Esophagus muscularis mucosa (tissue), 4 donors: ENCODE results near the gene CCDC34.

Source experiments
- EP300 ChIP-seq: sonication (generic); formaldehyde crosslinking; IDR thresholded peaks from one replicate; pipeline ENCODE4 v1.6.1; 2017; ENCODE audit warnings: antibody characterized with exemption
- POLR2A ChIP-seq: fragments of 450-650 bp; IDR thresholded peaks from one replicate; pipeline ENCODE4 v1.6.1; 2017; ENCODE audit warnings: antibody characterized with exemption, moderate library complexity, mild to moderate bottlenecking, low read depth
- POLR2AphosphoS5 ChIP-seq, 2 donors: sonication (generic); formaldehyde crosslinking; IDR thresholded peaks; one replicate each; pipeline ENCODE4 v1.6.1; 2017; ENCODE audit warnings: antibody characterized with exemption in 2 of 2
- TF ChIP-seq, protein P1 (sequence below), 3 experiments: fragments of 200-600 bp in 2 of 3; fragments of 450-650 bp in 1 of 3; sonication (generic) in 2 of 3; IDR thresholded peaks; one replicate each; pipeline ENCODE4 v1.5.1; 2017 to 2019; ENCODE audit warnings: antibody characterized with exemption in 3 of 3, mild to moderate bottlenecking in 2 of 3, moderate library complexity in 1 of 3

GRCh38 chr11:27383645-27384044, 20.6 kb upstream of the CCDC34 start:
- TF ChIP-seq, protein P1, sequence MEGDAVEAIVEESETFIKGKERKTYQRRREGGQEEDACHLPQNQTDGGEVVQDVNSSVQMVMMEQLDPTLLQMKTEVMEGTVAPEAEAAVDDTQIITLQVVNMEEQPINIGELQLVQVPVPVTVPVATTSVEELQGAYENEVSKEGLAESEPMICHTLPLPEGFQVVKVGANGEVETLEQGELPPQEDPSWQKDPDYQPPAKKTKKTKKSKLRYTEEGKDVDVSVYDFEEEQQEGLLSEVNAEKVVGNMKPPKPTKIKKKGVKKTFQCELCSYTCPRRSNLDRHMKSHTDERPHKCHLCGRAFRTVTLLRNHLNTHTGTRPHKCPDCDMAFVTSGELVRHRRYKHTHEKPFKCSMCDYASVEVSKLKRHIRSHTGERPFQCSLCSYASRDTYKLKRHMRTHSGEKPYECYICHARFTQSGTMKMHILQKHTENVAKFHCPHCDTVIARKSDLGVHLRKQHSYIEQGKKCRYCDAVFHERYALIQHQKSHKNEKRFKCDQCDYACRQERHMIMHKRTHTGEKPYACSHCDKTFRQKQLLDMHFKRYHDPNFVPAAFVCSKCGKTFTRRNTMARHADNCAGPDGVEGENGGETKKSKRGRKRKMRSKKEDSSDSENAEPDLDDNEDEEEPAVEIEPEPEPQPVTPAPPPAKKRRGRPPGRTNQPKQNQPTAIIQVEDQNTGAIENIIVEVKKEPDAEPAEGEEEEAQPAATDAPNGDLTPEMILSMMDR (IDR thresholded peaks at IDR 0.05): no peak
- no peak for TF ChIP-seq EP300
- no peak for TF ChIP-seq POLR2A
- TF ChIP-seq POLR2AphosphoS5 (IDR thresholded peaks at IDR 0.05): no peak
